HG03469 (cell line): ENCODE data around the gene KIF2A.
A peak's percentile ranks its signal among the peaks of the same experiment; 100 is the strongest.
"Not testable (repeated sequence)": the region's sequence is repeated elsewhere in the genome, so short reads cannot be mapped to it uniquely, and the experiment has no call there.

Source experiments
- ATAC-seq: cut with Tn5 transposase; IDR thresholded peaks from one replicate; pipeline ENCODE4 v1.9.1; 2021; ENCODE audit warnings: mild to moderate bottlenecking, moderate library complexity, moderate number of reproducible peaks; ENCODE audit not compliant: unreplicated experiment

The KIF2A gene

DNA sequence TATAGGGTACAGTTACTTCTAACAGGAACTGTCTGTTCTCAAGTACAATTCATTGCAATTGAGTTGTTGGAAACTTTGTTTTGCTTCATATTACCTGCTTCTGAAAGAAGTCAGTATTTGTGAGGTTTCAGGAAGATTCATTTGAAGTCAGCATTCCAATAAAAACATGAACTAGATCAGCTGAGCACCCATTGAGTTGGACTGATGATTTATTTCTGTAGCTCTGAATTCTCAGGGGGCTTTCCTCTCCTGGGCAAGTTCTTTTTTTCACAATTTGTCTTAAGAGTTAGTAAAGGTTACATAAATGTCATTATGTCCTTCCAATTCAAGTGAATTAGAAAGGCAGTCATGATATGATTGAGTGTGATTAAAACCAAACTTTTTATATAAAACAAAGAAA is 16.2 kb upstream of the KIF2A start:
- no peak for ATAC-seq

- not testable (repeated sequence) for ATAC-seq
These were observed 14.2 kb upstream of the KIF2A start for GRCh38 chr5:62291829-62292228.

GRCh38 chr5:62296998-62297397 is 9.0 kb upstream of the KIF2A start:
- no peak for ATAC-seq

DNA sequence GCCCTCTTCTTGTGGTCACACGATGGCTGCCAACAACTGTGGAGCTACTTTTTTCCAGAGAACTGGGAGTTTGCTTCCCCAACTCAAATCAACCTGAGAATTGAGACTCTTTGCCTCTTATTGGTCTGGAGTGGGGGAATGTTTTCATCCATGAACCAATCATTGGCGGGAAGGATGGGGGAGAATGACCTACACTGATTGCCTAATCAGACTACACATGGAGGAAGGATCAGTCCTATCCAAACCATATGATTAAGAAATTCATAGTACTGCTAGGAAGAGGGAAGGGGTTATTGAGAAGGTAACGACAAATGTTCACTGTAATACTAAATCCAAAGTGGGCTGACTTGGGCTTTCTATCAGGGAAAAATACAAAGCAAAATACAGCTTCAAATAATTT is 7.9 kb upstream of the KIF2A start:
- ATAC-seq = no peak

DNA sequence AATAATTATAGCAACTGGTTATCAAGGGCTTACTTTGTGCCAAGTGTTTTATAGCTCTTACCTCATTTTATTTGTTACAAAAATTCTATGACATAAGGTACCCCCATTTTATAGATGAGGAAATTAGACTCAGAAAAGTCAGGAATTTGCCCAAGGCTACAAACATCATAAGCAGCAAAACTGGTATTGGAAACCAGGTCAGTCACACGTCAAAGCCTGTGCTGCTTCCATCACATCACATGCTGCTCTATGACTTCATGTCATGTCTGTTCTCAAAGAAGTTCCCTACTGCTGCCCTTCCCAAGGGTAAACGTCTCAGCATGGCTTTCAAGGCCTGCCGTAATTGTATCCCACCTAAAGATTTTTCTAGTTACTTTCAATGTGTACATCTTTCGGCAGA is 6.9 kb upstream of the KIF2A start:
- ATAC-seq = no peak

GRCh38 chr5:62299600-62299999 is 6.4 kb upstream of the KIF2A start:
- no peak for ATAC-seq

GRCh38 chr5:62305358-62305714 is 670 bp upstream of the KIF2A start:
- ATAC-seq = no peak

GRCh38 chr5:62306323-62306895 is 403 bp downstream of the KIF2A start:
- peak; percentile 13 for ATAC-seq

- no peak for ATAC-seq
These were observed 1.1 kb downstream of the KIF2A start for GRCh38 chr5:62306896-62307689.

DNA sequence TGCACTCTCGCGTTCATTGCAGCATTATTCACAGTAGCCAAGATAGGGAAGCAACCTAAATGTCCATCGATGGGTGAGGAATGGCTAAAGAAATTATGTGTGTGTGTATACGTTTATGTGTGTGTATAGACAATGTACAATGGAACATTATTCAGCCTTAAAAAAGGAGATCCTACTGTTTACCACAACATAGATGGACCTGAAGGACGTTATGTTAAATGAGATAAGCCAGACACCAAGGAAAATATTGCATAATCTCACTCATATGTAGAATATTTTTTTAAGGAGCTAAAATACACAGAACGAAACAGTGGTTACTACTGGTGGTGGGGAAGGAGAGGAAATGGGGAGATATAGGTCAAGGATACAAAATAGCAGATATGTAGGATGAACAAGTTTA is 2.4 kb downstream of the KIF2A start:
- no peak for ATAC-seq

GRCh38 chr5:62309107-62309506 is 3.1 kb downstream of the KIF2A start:
- no peak for ATAC-seq

DNA sequence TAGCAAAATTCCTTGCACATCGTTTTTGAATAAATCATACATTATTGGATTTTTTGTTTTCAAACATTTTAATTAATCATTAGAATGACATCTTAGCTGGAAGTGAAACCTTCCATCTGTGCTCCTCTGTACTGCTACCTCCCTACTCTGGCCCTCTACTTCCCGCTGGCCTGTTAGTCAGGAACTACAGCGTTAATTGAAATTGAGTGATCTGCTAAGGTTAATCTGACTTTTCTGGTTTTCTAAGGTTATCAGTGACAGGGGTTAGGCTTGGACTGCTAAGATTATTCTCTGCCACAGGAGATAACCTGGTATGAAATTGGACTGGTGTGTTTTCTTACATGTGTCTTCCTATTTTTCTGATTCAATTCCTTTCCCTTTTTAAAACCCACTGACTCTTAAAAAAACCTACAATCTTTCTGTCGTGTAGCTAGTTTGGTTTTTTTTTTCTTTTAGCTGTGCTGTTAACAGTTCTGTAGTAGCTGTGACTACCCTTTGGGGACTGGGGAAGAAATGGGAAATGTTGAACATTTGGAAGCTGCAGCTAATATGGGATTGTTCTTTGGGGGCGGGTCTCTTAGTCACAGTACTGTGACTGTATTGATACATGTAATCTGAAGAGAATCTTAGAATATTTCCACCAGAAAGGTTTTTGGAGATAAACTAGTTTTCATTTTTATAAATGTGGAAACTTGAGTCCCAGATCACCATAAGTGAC is 4.6 kb downstream of the KIF2A start:
- ATAC-seq = no peak

DNA sequence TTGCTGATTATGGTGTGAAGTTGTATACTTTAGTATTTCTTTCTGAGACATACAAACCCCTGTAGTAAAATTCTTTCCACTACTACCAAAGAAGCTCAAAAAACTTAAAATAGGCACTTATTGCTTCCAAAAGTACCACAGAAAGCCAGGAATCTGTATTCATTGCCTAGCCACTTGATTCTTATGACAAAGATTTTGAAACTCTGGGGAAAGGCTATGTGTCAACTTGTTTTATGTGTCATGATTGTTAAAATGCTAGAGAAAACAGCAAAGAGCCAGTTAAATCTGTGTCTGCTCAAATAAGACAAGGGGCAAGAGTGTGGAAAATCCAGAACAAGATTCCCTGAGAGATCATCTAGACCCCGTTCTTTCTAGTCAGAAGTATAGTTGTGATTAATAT is 6.0 kb downstream of the KIF2A start:
- no peak for ATAC-seq

DNA sequence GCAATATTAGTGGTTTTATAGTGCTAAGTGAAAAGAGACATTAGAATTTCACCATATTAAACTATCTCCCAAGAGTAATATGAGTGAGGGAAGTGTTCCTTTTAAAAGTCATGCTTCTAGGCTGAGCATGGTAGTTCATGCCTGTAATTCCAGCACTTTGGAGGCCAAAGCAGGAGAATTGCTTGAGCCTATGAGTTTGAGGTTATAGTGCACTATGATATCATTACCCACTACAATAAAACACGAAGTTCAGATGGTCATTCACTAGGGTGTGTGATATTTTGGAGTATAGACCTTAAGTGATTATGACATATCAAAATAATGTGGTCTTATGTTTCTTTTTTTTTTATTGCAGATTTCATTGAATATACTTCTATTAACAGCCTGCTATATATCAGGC is 6.7 kb downstream of the KIF2A start:
- ATAC-seq = no peak

- ATAC-seq = no peak
These were observed 8.3 kb downstream of the KIF2A start for GRCh38 chr5:62314213-62314830.

DNA sequence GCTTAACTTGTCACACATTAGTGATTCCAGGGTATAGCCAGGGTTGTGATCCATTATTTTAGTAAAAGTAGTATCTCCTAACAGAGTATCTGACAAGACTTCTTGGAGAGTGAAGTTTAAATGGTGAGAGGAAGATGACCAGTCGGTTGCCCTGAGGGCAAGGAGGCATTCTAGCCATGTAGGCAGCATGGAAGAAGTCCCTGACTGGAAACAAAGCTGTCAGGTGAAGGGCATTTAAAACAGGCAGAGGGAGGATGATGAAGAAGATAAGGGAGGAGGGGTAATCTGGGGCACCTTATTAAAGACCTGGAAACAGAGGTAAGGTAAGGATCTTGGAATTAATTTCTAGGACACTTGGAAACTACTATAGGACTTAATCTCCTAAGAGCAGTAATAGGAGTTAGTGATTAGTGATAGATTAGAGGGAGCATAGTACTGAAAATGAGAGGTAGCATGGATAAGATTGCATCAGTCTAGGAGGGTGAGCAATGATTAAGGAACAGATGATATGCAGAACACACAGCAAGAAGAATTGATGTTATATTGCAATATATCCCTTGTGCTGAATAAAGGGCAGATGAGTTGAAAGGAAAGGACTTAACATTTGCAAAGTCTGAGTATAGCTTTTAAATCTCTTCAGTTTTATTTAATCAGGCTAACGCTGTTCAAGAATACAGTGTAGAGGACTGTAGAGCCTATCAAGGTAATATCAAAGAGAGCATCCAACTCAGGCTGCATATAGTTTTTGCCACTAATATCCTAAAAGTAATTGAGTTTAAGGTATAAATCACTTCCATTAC is 9.6 kb downstream of the KIF2A start:
- ATAC-seq = no peak

DNA sequence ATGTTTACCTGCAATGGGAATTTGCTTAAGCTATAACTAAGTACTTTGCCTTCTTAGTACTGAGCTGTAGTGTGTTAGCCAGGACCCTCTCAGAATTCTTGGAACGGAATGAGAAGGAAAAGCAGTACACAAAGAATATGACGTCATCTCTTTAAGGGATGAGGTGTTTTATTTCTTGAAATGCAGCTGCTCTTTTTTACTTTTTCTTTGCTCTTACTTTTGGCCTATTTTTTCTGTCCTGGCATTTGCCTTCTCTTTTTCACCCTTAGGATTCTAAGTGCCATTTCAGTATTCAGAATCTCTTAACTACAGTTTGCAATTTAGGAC is 10.1 kb downstream of the KIF2A start:
- no peak for ATAC-seq

DNA sequence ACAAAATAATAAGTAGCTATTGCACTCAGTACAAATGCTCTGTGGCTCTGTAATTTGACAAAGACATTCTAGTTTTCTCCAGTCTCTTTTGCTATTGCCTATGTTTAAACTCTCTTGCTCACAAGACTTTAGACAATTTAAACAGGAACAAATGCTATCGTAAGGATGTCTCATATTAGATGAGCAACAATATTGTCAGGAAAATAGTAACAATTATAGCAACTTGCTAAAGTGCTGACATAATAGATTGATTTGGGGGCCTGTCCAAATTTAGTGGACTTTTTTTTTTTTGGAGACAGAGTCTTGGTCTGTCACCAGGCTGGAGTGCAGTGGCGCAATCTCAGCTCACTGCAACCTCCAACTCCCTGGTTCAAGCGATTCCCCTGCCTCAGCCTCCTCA is 11.8 kb downstream of the KIF2A start:
- ATAC-seq = no peak

DNA sequence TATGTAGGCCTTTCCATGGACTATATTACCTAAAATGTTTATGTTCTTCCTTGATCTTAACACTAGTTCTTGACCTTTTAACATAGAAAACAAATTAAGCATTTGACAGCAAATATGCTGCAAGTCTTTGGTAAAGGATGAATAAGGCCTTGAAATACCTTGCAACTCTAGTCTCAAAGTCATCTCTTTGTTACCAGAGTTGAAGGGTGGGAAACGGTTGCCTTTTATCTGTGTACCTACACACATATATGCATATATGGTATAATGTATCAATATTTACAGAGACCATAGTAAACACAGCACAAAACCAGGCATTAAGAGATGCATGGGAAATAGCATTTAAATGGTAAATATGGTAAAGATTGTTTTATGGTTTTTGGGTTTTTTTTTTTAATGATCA is 16.5 kb downstream of the KIF2A start:
- ATAC-seq = no peak

DNA sequence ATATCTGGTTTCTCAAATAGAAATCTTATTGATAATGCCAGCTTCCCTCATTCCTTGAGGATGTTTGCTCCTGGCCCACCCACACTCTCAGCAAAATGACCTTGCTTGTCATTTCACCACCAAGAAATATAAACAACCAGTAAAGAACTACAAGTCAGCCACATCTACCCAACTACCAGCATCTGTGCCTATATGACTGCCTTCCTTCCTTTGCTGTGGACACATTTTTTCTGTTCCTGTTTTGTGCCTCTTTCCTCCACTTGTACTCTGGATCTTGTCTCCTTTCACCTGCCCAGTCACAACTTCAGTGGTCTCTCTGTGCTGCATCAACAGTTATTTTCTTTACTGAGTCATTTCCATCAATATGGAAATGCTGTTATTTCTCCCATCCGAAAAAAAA is 20.3 kb downstream of the KIF2A start:
- ATAC-seq = peak; percentile 64

DNA sequence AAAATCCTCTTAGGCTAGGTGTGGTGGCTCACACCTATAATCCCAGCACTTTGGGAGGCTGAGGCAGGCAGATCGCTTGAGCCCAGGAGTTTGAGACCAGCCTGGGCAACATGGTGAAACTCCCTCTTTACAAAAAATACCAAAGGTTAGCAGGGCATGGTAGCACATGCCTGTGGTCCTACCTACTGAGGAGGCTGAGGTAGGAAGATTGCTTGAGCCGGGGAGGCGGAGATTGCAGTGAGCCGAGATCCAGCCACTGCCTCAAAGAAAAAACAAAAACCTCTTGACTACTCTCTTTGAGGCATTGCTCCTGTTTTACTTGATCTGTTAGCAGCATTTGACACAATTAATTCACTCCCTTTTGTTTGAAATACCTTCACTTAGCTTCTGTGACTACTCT is 20.7 kb downstream of the KIF2A start:
- ATAC-seq = no peak
